ENCODE data around the gene RPS3.

GRCh38 chr11:75427181-75427580 lies 27.9 kb downstream of the RPS3 start:
- TF ChIP-seq POLR2A (IDR thresholded peaks at IDR 0.05) (no peak), CTCF (IDR thresholded peaks at IDR 0.05) (no peak)
